Measurements from ENCODE around the gene TMOD1. TPM values are rescaled to one million over a fixed set of nuclear protein-coding genes. Genes with fewer than 3 reads are reported as not detected.

Gene TMOD1
- total RNA-seq, 1 donor from 2014 or later, result 0.49 TPM

DNA sequence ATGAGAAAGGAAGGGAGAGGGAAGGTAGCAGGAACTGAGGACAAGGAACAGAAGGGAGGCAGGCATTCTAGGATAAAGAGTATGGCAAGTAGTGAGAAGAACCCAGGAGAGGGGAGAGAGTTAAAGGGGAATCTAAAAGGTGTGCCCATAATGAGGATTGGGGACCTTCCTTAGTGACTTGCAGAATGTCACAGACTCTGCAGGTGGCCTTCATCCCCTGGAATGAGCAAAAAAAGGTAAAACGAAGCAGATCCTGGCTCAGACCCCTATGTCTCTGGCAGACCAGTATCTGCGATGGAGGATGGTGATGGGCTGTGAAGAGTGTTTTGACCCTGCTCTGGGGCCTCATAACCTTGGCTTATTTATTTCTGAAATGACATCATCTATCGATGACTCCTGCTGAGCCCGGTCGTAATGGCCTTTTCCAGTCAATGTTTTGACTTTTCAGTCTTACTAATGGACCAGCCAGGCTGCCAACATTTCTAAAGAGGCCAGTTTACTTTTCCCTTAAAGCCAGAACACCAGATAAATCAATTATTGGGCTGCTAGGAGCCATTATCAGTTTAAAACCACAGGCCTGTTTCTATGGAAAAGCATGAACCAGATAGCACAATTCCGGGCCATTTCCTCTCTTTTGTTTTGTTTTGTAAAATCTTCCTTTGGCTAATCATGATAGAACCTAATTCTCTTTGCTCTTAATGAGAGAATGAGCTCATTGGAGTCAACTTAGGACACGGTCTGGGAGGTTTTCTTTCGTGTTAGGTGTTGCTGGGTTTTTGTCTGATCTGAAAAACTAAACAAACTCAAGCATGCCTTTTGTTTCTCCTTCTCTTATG lies 3.1 kb downstream of the TMOD1 start:
- TF ChIP-seq, protein P1, sequence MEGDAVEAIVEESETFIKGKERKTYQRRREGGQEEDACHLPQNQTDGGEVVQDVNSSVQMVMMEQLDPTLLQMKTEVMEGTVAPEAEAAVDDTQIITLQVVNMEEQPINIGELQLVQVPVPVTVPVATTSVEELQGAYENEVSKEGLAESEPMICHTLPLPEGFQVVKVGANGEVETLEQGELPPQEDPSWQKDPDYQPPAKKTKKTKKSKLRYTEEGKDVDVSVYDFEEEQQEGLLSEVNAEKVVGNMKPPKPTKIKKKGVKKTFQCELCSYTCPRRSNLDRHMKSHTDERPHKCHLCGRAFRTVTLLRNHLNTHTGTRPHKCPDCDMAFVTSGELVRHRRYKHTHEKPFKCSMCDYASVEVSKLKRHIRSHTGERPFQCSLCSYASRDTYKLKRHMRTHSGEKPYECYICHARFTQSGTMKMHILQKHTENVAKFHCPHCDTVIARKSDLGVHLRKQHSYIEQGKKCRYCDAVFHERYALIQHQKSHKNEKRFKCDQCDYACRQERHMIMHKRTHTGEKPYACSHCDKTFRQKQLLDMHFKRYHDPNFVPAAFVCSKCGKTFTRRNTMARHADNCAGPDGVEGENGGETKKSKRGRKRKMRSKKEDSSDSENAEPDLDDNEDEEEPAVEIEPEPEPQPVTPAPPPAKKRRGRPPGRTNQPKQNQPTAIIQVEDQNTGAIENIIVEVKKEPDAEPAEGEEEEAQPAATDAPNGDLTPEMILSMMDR (IDR thresholded peaks at IDR 0.05; ENCODE audit: unreplicated experiment), result no peak
- Mint-ChIP-seq H3K4me3 (no peak overlapping the region), H3K36me3 (no peaks in the 10 kb centered on the region), H3K27ac (no peak overlapping the region), H3K4me1 (peaks cover 15% of the 10 kb centered on the region), H3K9me3 (no peaks in the 10 kb centered on the region), H3K27me3 (ENCODE audit: low read depth) (peaks cover 17% of the 10 kb centered on the region)
- DNase-seq (ENCODE audit: low spot score in 2 of 2, unreplicated experiment in 2 of 2), result no peak

DNA sequence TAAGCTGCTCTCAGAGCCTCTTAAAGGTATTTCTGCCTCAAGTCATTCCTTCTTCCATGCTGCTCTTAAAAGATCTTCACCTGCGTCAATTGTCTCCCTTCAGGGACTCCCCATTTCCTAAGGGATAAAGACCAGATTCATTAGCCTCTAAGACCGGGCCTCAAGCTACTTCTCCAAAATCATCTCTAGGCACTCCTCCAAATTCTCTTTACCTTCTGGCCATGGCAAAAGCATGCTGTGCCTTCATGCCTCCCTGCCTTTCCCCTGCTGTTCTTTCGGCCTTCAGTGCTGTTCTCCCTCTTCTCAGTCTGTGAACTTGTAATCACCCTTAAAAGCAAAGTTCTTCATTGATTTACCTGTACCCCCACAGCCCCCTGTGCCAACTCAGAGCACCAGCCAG lies 4.4 kb downstream of the TMOD1 start:
- Mint-ChIP-seq H3K4me1 (peaks cover 15% of the 10 kb centered on the region), H3K36me3 (no peaks in the 10 kb centered on the region), H3K4me3 (no peak overlapping the region), H3K27me3 (ENCODE audit: low read depth) (peaks cover 4% of the 10 kb centered on the region), H3K27ac (no peak overlapping the region), H3K9me3 (no peaks in the 10 kb centered on the region)
- no peak for DNase-seq (ENCODE audit: low spot score in 2 of 2, unreplicated experiment in 2 of 2)
- TF ChIP-seq, protein P1 (IDR thresholded peaks at IDR 0.05; ENCODE audit: unreplicated experiment), result no peak

DNA sequence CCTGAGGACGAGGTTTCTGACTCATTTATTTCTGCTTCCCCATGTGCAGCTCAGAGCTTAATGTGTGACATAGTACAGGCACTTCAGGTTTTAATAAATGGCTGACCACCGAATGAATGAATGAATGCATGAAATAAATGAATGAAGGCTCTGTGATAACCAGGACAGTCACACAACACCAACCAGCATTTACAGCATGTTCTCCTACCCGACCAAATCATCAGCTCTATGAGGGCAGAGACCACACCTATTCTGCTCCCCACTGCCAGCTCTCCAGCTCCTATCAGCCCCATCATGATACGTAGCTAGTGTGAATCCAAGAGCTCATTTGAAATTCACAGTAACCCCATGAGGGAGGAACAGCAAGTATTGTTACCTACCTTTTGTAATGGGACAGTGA lies 4.8 kb downstream of the TMOD1 start:
- TF ChIP-seq, protein P1 (IDR thresholded peaks at IDR 0.05; ENCODE audit: unreplicated experiment), result no peak
- no peak overlapping the region for H3K4me3 Mint-ChIP-seq
- DNase-seq (ENCODE audit: low spot score in 2 of 2, unreplicated experiment in 2 of 2), result no peak
- peaks cover 12% of the 10 kb centered on the region for H3K4me1 Mint-ChIP-seq
- H3K27me3 Mint-ChIP-seq (ENCODE audit: low read depth), result no peaks in the 10 kb centered on the region
- H3K36me3 Mint-ChIP-seq, result no peaks in the 10 kb centered on the region
- H3K9me3 Mint-ChIP-seq, result no peaks in the 10 kb centered on the region
- no peak overlapping the region for H3K27ac Mint-ChIP-seq

DNA sequence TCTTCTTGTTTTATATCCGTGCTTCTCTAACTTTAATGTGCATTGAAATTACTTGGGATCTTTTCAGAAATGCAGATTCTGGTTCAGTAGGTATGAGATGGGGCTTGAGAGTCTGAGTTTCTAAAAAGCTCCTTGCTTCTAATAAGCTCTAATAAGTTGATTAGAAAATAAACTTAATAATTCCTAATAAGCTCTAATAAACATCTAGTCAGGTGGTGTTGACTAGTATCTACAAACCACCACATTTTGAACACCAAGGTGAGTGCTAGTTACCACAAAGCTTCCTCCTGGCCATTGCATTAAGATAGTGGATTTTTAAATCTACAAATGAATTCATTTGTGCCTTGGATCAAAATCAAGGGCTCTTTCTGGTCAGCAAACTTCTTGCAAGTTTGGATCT lies 5.3 kb downstream of the TMOD1 start:
- TF ChIP-seq, protein P1 (IDR thresholded peaks at IDR 0.05; ENCODE audit: unreplicated experiment), result no peak
- H3K36me3 Mint-ChIP-seq, result no peaks in the 10 kb centered on the region
- no peaks in the 10 kb centered on the region for H3K27me3 Mint-ChIP-seq (ENCODE audit: low read depth)
- no peak for DNase-seq (ENCODE audit: low spot score in 2 of 2, unreplicated experiment in 2 of 2)
- H3K9me3 Mint-ChIP-seq, result no peaks in the 10 kb centered on the region
- H3K4me3 Mint-ChIP-seq, result no peak overlapping the region
- peaks cover 12% of the 10 kb centered on the region for H3K4me1 Mint-ChIP-seq
- no peak overlapping the region for H3K27ac Mint-ChIP-seq

DNA sequence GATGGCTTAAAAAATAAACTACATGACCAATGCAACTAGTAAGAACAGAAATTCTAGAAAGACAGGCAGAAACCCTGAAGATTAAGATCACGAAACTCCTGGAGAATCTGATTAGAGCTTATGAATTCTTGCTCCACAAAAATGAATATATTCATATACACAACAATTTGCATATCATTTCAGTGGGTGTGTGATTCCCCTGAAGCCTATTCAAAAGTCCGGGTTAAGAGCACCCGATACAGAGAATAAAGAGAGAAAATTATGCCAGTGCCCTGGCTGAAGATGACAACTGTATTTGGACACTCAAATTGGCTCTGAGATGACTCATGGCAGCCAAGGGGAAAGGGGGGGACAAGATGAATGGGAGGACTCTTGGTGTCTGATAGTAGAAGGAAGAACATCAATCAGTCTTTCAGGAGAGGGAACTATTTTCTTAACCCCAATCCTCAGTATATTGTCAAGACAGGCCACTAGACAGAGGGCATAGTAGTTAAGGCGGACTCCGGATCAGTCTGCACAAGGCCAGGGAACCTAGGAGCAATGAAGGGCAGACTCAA lies 6.0 kb downstream of the TMOD1 start:
- H3K9me3 Mint-ChIP-seq, result no peaks in the 10 kb centered on the region
- no peak for DNase-seq (ENCODE audit: low spot score in 2 of 2, unreplicated experiment in 2 of 2)

More for the DNA sequence above, 6.0 kb downstream of the TMOD1 start:
- Mint-ChIP-seq H3K27me3 (ENCODE audit: low read depth) (no peaks in the 10 kb centered on the region), H3K4me3 (no peak overlapping the region), H3K27ac (no peak overlapping the region), H3K4me1 (peaks cover 8% of the 10 kb centered on the region), H3K36me3 (no peaks in the 10 kb centered on the region)
- TF ChIP-seq, protein P1 (IDR thresholded peaks at IDR 0.05; ENCODE audit: unreplicated experiment), result no peak
